ENCODE measurements around the gene OSM. TPM values are rescaled to one million over a fixed set of nuclear protein-coding genes. Genes with fewer than 3 reads are reported as not detected.
A peak's percentile ranks its signal among the peaks of the same experiment; 100 is the strongest.

Gene OSM
- total and polyA plus RNA-seq, 2 experiments from 2014 or later, result not detected

DNA sequence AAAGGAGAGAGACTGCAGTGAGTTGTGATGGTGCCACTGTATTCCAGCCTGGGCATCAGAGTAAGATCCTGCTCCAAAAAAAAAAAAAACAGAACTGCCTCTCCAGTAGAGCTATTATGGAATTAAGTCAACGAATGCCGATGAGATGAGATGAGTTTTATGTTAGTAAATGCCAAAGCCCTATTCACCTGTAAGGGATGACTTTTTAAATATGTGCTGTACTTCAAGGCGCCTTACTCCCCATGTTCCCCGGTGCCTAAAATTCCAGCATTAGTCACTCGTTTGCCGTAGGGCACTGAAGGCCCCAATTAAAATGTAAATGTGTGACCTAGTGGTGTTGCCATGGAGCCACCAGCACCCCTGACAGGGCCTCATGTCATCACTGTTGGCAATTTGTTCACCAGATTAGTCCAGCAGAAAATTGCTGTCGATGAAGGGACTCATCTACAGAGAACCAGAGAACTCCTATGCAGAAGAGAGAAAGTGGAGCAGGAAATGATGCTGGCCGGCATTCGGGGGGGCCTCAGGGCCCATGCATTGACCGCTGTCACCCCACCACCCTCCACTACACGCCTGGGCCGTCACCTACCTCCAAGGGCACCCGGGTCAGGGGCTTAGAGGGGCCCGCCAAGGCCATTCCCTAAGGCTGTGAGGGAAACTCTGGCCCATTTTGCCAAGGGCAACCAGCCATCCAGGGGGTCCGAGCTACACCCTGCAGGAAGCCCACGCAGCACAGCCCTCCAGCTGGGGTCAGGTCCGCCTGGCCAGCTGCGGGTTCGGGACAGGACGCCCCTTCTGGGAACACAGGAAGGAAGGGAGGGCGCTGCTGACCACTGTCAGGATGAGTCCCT lies 37.9 kb downstream of the OSM start:
- H3K4me1 ChIP-seq (ENCODE audit: insufficient read depth), result no peaks in the 10 kb centered on the region
- no peak overlapping the region for H3K4me2 ChIP-seq (ENCODE audit: unreplicated experiment)
- in situ Hi-C loops (cut with MboI), result no loop called here
- H3K4me3 ChIP-seq, result no peak overlapping the region
- H3K27ac ChIP-seq, result no peak overlapping the region
- no peaks in the 10 kb centered on the region for H3F3A ChIP-seq (ENCODE audit: insufficient read depth)
- no peaks in the 10 kb centered on the region for H3K36me3 ChIP-seq (ENCODE audit: low read depth)
- TF ChIP-seq EZH2phosphoT487 (IDR thresholded peaks at IDR 0.05; ENCODE audit: insufficient read depth, low read depth) (no peak), EZH2 (IDR thresholded peaks at IDR 0.05; ENCODE audit: insufficient read depth, poor library complexity, severe bottlenecking) (no peak)
- H4K20me1 ChIP-seq (ENCODE audit: insufficient read depth), result no peaks in the 10 kb centered on the region
- WGBS, 2 experiments (ENCODE audit: low coverage in 1 of 2, low lambda C conversion rate in 2 of 2, missing lambda C conversion rate in 2 of 2), result 75% methylated on average over 20 to 21 of the region's 21 CpGs
- H3K79me2 ChIP-seq (ENCODE audit: insufficient read depth), result no peaks in the 10 kb centered on the region
- H3K9ac ChIP-seq, result no peak overlapping the region
- peak; percentile 48 for DNase-seq
- no peak overlapping the region for H2AFZ ChIP-seq
- H3K27me3 ChIP-seq (replicated peaks; ENCODE audit: insufficient read depth), result no peaks in the 10 kb centered on the region
- H3K9me3 ChIP-seq (ENCODE audit: low read depth), result no peaks in the 10 kb centered on the region
- H3K9me2 ChIP-seq (ENCODE audit: insufficient read depth), result no peaks in the 10 kb centered on the region

- in situ Hi-C loops (cut with MboI), result no loop called here
- TF ChIP-seq EZH2phosphoT487 (IDR thresholded peaks at IDR 0.05; ENCODE audit: insufficient read depth, low read depth) (no peak), EZH2 (IDR thresholded peaks at IDR 0.05; ENCODE audit: insufficient read depth, poor library complexity, severe bottlenecking) (no peak)
- H3F3A ChIP-seq (ENCODE audit: insufficient read depth), result no peaks in the 10 kb centered on the region
- no peaks in the 10 kb centered on the region for H3K9me3 ChIP-seq (ENCODE audit: low read depth)
- H2AFZ ChIP-seq, result no peak overlapping the region
- no peaks in the 10 kb centered on the region for H4K20me1 ChIP-seq (ENCODE audit: insufficient read depth)
- H3K9ac ChIP-seq, result no peak overlapping the region
- 95 to 98% methylated on average over 4 of the region's 4 CpGs for WGBS, 2 experiments (ENCODE audit: low coverage in 1 of 2, low lambda C conversion rate in 2 of 2, missing lambda C conversion rate in 2 of 2)
- H3K27ac ChIP-seq, result no peak overlapping the region
- no peak overlapping the region for H3K4me2 ChIP-seq (ENCODE audit: unreplicated experiment)
- H3K4me3 ChIP-seq, result no peak overlapping the region
- H3K4me1 ChIP-seq (ENCODE audit: insufficient read depth), result no peaks in the 10 kb centered on the region
- no peaks in the 10 kb centered on the region for H3K9me2 ChIP-seq (ENCODE audit: insufficient read depth)
- no peaks in the 10 kb centered on the region for H3K27me3 ChIP-seq (replicated peaks; ENCODE audit: insufficient read depth)
- no peaks in the 10 kb centered on the region for H3K36me3 ChIP-seq (ENCODE audit: low read depth)
- H3K79me2 ChIP-seq (ENCODE audit: insufficient read depth), result no peaks in the 10 kb centered on the region
- DNase-seq, result no peak
These were observed 39.0 kb downstream of the OSM start for GRCh38 chr22:30227438-30228228.

DNA sequence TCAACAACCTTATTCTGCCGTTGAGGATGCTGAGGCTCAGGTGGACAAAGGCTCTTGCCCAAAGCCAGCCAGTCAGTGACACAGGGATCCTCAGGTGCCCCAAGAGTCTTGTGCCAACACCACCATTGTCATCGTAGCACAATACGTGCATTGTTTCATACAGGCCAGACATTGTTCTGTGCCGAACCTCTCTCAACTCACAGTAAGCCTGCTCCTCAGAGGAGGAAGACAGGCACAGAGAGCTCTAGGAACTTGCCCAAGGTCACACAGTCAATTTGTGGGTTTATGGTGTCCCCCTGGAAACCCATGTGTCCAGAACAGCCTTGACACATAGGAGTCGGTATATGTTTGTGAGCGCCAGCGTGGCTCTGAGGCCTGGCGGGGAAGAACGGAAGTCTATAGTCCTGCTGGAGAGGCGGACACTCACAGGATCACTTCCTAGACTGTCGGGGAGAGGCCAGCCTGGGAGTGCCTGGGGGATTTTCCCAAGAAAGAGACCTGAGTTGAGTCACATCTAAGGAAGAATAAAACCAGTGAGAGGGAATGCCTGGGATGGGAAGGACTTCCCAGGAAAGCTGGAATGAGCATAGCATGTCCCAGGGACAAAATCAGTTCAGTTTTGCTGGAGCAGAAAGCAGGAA lies 40.3 kb downstream of the OSM start:
- H3K4me2 ChIP-seq (ENCODE audit: unreplicated experiment), result no peak overlapping the region
- H3K4me3 ChIP-seq, result no peak overlapping the region
- H3F3A ChIP-seq (ENCODE audit: insufficient read depth), result no peaks in the 10 kb centered on the region
- no peaks in the 10 kb centered on the region for H3K36me3 ChIP-seq (ENCODE audit: low read depth)
- no peak overlapping the region for H3K27ac ChIP-seq
- no peaks in the 10 kb centered on the region for H3K79me2 ChIP-seq (ENCODE audit: insufficient read depth)
- DNase-seq, result no peak
- TF ChIP-seq EZH2phosphoT487 (IDR thresholded peaks at IDR 0.05; ENCODE audit: insufficient read depth, low read depth) (no peak), EZH2 (IDR thresholded peaks at IDR 0.05; ENCODE audit: insufficient read depth, poor library complexity, severe bottlenecking) (no peak)
- H3K9me2 ChIP-seq (ENCODE audit: insufficient read depth), result no peaks in the 10 kb centered on the region
- no peaks in the 10 kb centered on the region for H3K9me3 ChIP-seq (ENCODE audit: low read depth)
- 95 to 96% methylated on average over 11 of the region's 11 CpGs for WGBS, 2 experiments (ENCODE audit: low coverage in 1 of 2, low lambda C conversion rate in 2 of 2, missing lambda C conversion rate in 2 of 2)
- no peaks in the 10 kb centered on the region for H3K27me3 ChIP-seq (replicated peaks; ENCODE audit: insufficient read depth)
- in situ Hi-C loops (cut with MboI), result no loop called here
- no peaks in the 10 kb centered on the region for H3K4me1 ChIP-seq (ENCODE audit: insufficient read depth)
- no peak overlapping the region for H3K9ac ChIP-seq
- H4K20me1 ChIP-seq (ENCODE audit: insufficient read depth), result no peaks in the 10 kb centered on the region
- no peak overlapping the region for H2AFZ ChIP-seq

- Histone ChIP-seq H3K9me3 (ENCODE audit: low read depth) (no peaks in the 10 kb centered on the region), H3K4me1 (ENCODE audit: insufficient read depth) (no peaks in the 10 kb centered on the region), H3K36me3 (ENCODE audit: low read depth) (no peaks in the 10 kb centered on the region), H3K79me2 (ENCODE audit: insufficient read depth) (no peaks in the 10 kb centered on the region), H2AFZ (no peak overlapping the region), H3K27ac (no peak overlapping the region), H3K4me3 (no peak overlapping the region), H3K27me3 (replicated peaks; ENCODE audit: insufficient read depth) (no peaks in the 10 kb centered on the region), H3F3A (ENCODE audit: insufficient read depth) (no peaks in the 10 kb centered on the region), H3K4me2 (ENCODE audit: unreplicated experiment) (no peak overlapping the region), H4K20me1 (ENCODE audit: insufficient read depth) (no peaks in the 10 kb centered on the region), H3K9ac (no peak overlapping the region), H3K9me2 (ENCODE audit: insufficient read depth) (no peaks in the 10 kb centered on the region)
- WGBS, 2 experiments (ENCODE audit: low coverage in 1 of 2, low lambda C conversion rate in 2 of 2, missing lambda C conversion rate in 2 of 2), result 75 to 79% methylated on average over 7 of the region's 7 CpGs
- no peak for DNase-seq
- in situ Hi-C loops (cut with MboI), result no loop called here
- no peak for TF ChIP-seq EZH2phosphoT487 (IDR thresholded peaks at IDR 0.05; ENCODE audit: insufficient read depth, low read depth)
- no peak for TF ChIP-seq EZH2 (IDR thresholded peaks at IDR 0.05; ENCODE audit: insufficient read depth, poor library complexity, severe bottlenecking)
These were observed 41.3 kb downstream of the OSM start for GRCh38 chr22:30225220-30225927.
